ENCODE measurements around the gene NOS2. TPM values are rescaled to one million over a fixed set of nuclear protein-coding genes. Genes with fewer than 3 reads are reported as not detected.
A peak's percentile ranks its signal among the peaks of the same experiment; 100 is the strongest.
"Not testable (repeated sequence)": the region's sequence is repeated elsewhere in the genome, so short reads cannot be mapped to it uniquely, and the experiment has no call there.

Gene NOS2
- total RNA-seq, 2 donors from 2014 or later: 0.26 to 0.33 TPM

GRCh38 chr17:27759528-27759927 is 40.8 kb downstream of the NOS2 start:
- Histone ChIP-seq H3K36me3 (replicated peaks in 1 of 2; ENCODE audit: insufficient read depth in 1 of 2, low read depth in 2 of 2) (no peaks in the 10 kb centered on the region), H3K27me3 (no peaks in the 10 kb centered on the region), H3K4me3 (no peak overlapping the region), H3K27ac (no peak overlapping the region), H3K9me3 (no peaks in the 10 kb centered on the region), H3K4me1 (no peaks in the 10 kb centered on the region)
- intact Hi-C loops (cut with DNase I): no loop called here
- TF ChIP-seq POLR2A (IDR thresholded peaks at IDR 0.05) (no peak), CTCF (IDR thresholded peaks at IDR 0.05) (no peak)
- no peak for DNase-seq
- WGBS, 2 donors: 78 to 81% methylated on average over 3 to 14 of the region's 14 CpGs
- ATAC-seq: no peak

- Histone ChIP-seq H3K9me3 (no peaks in the 10 kb centered on the region), H3K27ac (no peak overlapping the region), H3K4me3 (no peak overlapping the region), H3K4me1 (no peaks in the 10 kb centered on the region), H3K27me3 (no peaks in the 10 kb centered on the region), H3K36me3 (replicated peaks in 1 of 2; ENCODE audit: insufficient read depth in 1 of 2, low read depth in 2 of 2) (no peaks in the 10 kb centered on the region)
- intact Hi-C loops (cut with DNase I): no loop called here
- 63 to 71% methylated on average over 17 of the region's 17 CpGs for WGBS, 2 donors
- DNase-seq (peak; percentile 58 to 73 (median 66)), ATAC-seq (peak; percentile 36)
- peak; percentile 75 to 98 (median 81) for TF ChIP-seq CTCF (IDR thresholded peaks at IDR 0.05)
- no peak for TF ChIP-seq POLR2A (IDR thresholded peaks at IDR 0.05)
Observed at GRCh38 chr17:27756467-27757371, 43.6 kb downstream of the NOS2 start.

GRCh38 chr17:27755706-27756466 is 44.4 kb downstream of the NOS2 start:
- Histone ChIP-seq H3K36me3 (replicated peaks in 1 of 2; ENCODE audit: insufficient read depth in 1 of 2, low read depth in 2 of 2) (no peaks in the 10 kb centered on the region), H3K4me1 (no peaks in the 10 kb centered on the region), H3K27ac (no peak overlapping the region), H3K4me3 (no peak overlapping the region), H3K27me3 (no peaks in the 10 kb centered on the region), H3K9me3 (no peaks in the 10 kb centered on the region)
- no peak for ATAC-seq
- TF ChIP-seq POLR2A (IDR thresholded peaks at IDR 0.05): no peak
- TF ChIP-seq CTCF (IDR thresholded peaks at IDR 0.05): no peak
- intact Hi-C loops (cut with DNase I): no loop called here
- 67 to 70% methylated on average over 16 to 28 of the region's 28 CpGs for WGBS, 2 donors
- no peak for DNase-seq

- Histone ChIP-seq H3K27ac (no peak overlapping the region), H3K27me3 (no peaks in the 10 kb centered on the region), H3K36me3 (replicated peaks in 1 of 2; ENCODE audit: insufficient read depth in 1 of 2, low read depth in 2 of 2) (no peaks in the 10 kb centered on the region), H3K9me3 (no peaks in the 10 kb centered on the region), H3K4me3 (no peak overlapping the region), H3K4me1 (no peaks in the 10 kb centered on the region)
- intact Hi-C loops (cut with DNase I): no loop called here
- DNase-seq (no peak), ATAC-seq (no peak)
- 80 to 89% methylated on average over 8 of the region's 8 CpGs for WGBS, 2 donors
- TF ChIP-seq CTCF (IDR thresholded peaks at IDR 0.05): no peak
- TF ChIP-seq POLR2A (IDR thresholded peaks at IDR 0.05): no peak
Observed at GRCh38 chr17:27754549-27754948, 45.8 kb downstream of the NOS2 start.

GRCh38 chr17:27753726-27754125 is 46.6 kb downstream of the NOS2 start:
- H3K27ac ChIP-seq; H3K4me3 ChIP-seq; H3K4me1 ChIP-seq; H3K27me3 ChIP-seq; H3K36me3 ChIP-seq (replicated peaks in 1 of 2; ENCODE audit: insufficient read depth in 1 of 2, low read depth in 2 of 2); H3K9me3 ChIP-seq; ATAC-seq; DNase-seq; intact Hi-C loops (cut with DNase I): not testable (repeated sequence)
- WGBS, 2 donors: 78 to 87% methylated on average over 12 to 13 of the region's 13 CpGs

GRCh38 chr17:27752831-27753619 is 47.3 kb downstream of the NOS2 start:
- H3K27ac ChIP-seq; intact Hi-C loops (cut with DNase I); H3K27me3 ChIP-seq; ATAC-seq; H3K4me3 ChIP-seq; H3K4me1 ChIP-seq; DNase-seq; H3K9me3 ChIP-seq; H3K36me3 ChIP-seq (replicated peaks in 1 of 2; ENCODE audit: insufficient read depth in 1 of 2, low read depth in 2 of 2): not testable (repeated sequence)
- WGBS, 2 donors: 49 to 58% methylated on average over 7 to 8 of the region's 19 CpGs
